PC-9 (cell line): ENCODE data around the gene CAMTA1. TPM values are rescaled to one million over a fixed set of nuclear protein-coding genes. Genes with fewer than 3 reads are reported as not detected.

ENCODE experiments used
- BruUV-seq: library from RNA; stranded (reverse); fragments of 400-500 nt; replicated peaks from 2 replicates; lab custom pipeline; 2021; lab: Mats Ljungman, UMichigan
- CTCF ChIA-PET: fragments of 300-600 bp; sonication (Branson Sonifier 250); formaldehyde crosslinking; loops from one replicate; lab custom pipeline; 2022; ENCODE audit warnings: antibody characterized with exemption; lab: Charles Lee
- POLR2A ChIA-PET: fragments of 300-600 bp; sonication (Branson Sonifier 250); formaldehyde crosslinking; loops from one replicate; lab custom pipeline; 2022; ENCODE audit warnings: antibody characterized with exemption; ENCODE audit not compliant: unreplicated experiment; lab: Charles Lee
- DNase-seq, 2 experiments: peaks; one replicate each; pipeline versions ENCODE4 v3.0.0 to v3.0.0-alpha.2; 2015 to 2022; ENCODE audit warnings: mixed read lengths in 1 of 2
- H2AFZ ChIP-seq: fragments of 200-600 bp; sonication (generic); 2 replicates; pipeline ENCODE4 v1.8.1; 2017; ENCODE audit warnings: antibody characterized with exemption
- H3F3A ChIP-seq: fragments of 200-600 bp; sonication (generic); 2 replicates; pipeline ENCODE4 v1.8.1; 2017; ENCODE audit warnings: antibody characterized with exemption, mild to moderate bottlenecking, low read depth; ENCODE audit not compliant: insufficient read depth
- H3K27ac ChIP-seq: fragments of 200-600 bp; sonication (generic); 2 replicates; pipeline ENCODE4 v1.6.1; 2016; ENCODE audit warnings: mixed run types
- H3K27me3 ChIP-seq: fragments of 200-600 bp; sonication (generic); 2 replicates; pipeline ENCODE4 v1.6.1; 2016; ENCODE audit warnings: low read depth, mixed run types; ENCODE audit not compliant: insufficient read depth
- H3K36me3 ChIP-seq: fragments of 200-600 bp; sonication (generic); 2 replicates; pipeline ENCODE4 v1.6.1; 2016; ENCODE audit warnings: low read depth, mixed run types
- H3K4me1 ChIP-seq: fragments of 200-600 bp; sonication (generic); replicated peaks from 2 replicates; pipeline ENCODE4 v1.6.1; 2016; ENCODE audit warnings: mixed run types; ENCODE audit not compliant: insufficient read depth
- H3K4me2 ChIP-seq: fragments of 200-600 bp; sonication (generic); 2 replicates; pipeline ENCODE4 v1.6.1; 2017; ENCODE audit warnings: mixed run types
- H3K4me3 ChIP-seq: fragments of 200-600 bp; sonication (generic); 2 replicates; pipeline ENCODE4 v1.6.1; 2016; ENCODE audit warnings: mixed run types
- H3K79me2 ChIP-seq: fragments of 200-600 bp; sonication (generic); 2 replicates; pipeline ENCODE4 v1.6.1; 2017; ENCODE audit warnings: low read depth, mixed run types
- H3K9me2 ChIP-seq: fragments of 200-600 bp; sonication (generic); 2 replicates; pipeline ENCODE4 v1.8.1; 2017; ENCODE audit warnings: mild to moderate bottlenecking; ENCODE audit not compliant: insufficient read depth
- H3K9me3 ChIP-seq: fragments of 200-600 bp; sonication (generic); 2 replicates; pipeline ENCODE4 v1.8.1; 2016; ENCODE audit warnings: low read depth; ENCODE audit not compliant: insufficient read depth
- H4K20me1 ChIP-seq: fragments of 200-600 bp; sonication (generic); 2 replicates; pipeline ENCODE4 v1.8.1; 2017; ENCODE audit not compliant: insufficient read depth
- EZH2 ChIP-seq: fragments of 200-600 bp; sonication (generic); IDR thresholded peaks from 2 replicates; pipeline ENCODE4 v1.8.0; 2017; ENCODE audit warnings: antibody characterized with exemption, low read depth
- intact Hi-C: fragments of 100-400 bp; cut with micrococcal nuclease; formaldehyde crosslinking; loops from one replicate; pipeline ENCODE4 v1.10.0; 2022; ENCODE audit not compliant: unreplicated experiment
- total RNA-seq: library from RNA; stranded (reverse); gene quantifications from 2 replicates; pipeline ENCODE4 v1.2.3, GENCODE V29; 2021
- TF ChIP-seq, protein P1 (sequence below): fragments of 200-600 bp; sonication (generic); conservative IDR thresholded peaks from 2 replicates; pipeline ENCODE4 v1.6.1; 2017; ENCODE audit warnings: mixed run types, antibody characterized with exemption, mild to moderate bottlenecking, moderate library complexity

Gene CAMTA1
- total RNA-seq, 1 experiment from 2014 or later: 72.3 TPM

DNA sequence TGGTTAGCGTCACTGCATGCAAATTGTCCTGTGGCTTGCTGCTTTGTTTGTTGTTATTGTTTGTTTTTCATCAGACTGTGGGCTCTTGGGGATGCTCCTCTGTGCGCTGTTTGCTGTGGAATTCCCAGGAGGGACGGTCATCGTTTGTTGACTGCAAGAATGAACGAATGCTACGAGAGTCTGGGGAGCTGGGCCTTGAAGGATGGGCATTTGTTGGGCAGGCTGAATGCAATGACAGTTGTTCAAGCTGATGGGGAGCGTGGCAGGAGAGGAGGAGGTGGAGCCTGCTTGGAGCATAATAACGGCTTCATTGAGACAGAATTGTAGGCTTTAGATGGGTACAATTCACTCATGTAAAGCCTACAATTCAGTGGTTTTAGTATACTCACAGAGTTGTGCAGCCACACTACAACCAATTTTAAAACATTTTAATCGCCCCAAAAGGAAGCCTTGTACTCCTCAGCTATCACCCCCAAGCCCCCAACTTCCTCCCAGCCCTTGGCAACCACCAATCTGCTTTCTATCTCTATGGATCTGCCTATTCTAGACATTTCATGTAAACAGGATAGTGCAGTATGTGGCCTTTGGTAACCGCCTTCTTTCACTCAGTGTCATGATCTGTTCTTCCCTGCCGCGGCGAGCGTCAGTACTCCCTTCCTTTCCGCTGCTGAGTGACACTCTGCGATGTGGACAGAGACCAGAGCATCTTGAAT is 190.2 kb downstream of the CAMTA1 start:
- no peaks in the 10 kb centered on the region for H3K9me3 ChIP-seq
- H3F3A ChIP-seq: no peaks in the 10 kb centered on the region
- TF ChIP-seq EZH2: no peak
- TF ChIP-seq, protein P1, sequence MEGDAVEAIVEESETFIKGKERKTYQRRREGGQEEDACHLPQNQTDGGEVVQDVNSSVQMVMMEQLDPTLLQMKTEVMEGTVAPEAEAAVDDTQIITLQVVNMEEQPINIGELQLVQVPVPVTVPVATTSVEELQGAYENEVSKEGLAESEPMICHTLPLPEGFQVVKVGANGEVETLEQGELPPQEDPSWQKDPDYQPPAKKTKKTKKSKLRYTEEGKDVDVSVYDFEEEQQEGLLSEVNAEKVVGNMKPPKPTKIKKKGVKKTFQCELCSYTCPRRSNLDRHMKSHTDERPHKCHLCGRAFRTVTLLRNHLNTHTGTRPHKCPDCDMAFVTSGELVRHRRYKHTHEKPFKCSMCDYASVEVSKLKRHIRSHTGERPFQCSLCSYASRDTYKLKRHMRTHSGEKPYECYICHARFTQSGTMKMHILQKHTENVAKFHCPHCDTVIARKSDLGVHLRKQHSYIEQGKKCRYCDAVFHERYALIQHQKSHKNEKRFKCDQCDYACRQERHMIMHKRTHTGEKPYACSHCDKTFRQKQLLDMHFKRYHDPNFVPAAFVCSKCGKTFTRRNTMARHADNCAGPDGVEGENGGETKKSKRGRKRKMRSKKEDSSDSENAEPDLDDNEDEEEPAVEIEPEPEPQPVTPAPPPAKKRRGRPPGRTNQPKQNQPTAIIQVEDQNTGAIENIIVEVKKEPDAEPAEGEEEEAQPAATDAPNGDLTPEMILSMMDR: no peak
- H3K9me2 ChIP-seq: no peaks in the 10 kb centered on the region
- intact Hi-C loops: no loop called here
- no peaks in the 10 kb centered on the region for H3K4me1 ChIP-seq
- no peaks in the 10 kb centered on the region for H3K36me3 ChIP-seq
- CTCF ChIA-PET: no interaction called here
- no TSS peak for BruUV-seq
- no peak for DNase-seq
- no peaks in the 10 kb centered on the region for H3K79me2 ChIP-seq
- no peak overlapping the region for H3K4me3 ChIP-seq
- H2AFZ ChIP-seq: no peak overlapping the region
- H4K20me1 ChIP-seq: no peaks in the 10 kb centered on the region
- no peak overlapping the region for H3K4me2 ChIP-seq
- peaks cover 88% of the 10 kb centered on the region for H3K27me3 ChIP-seq
- POLR2A ChIA-PET: no interaction called here
- no peak overlapping the region for H3K27ac ChIP-seq

DNA sequence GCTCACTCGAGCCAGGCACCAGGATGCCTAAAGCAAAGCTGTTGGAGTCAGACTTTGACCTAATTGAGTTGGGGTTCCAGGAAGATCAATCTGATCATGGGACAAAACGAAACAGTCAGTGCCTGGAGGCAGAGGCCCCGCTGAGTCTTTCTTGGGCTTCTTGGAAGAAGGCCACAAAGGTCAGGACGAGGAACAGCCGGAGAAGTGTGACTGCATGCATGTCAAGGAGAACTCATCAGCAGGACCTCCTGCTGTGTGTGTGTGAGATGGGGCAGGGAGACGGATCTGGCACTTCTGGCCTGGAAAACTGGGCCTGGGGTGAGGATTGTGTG is 190.8 kb downstream of the CAMTA1 start:
- ChIA-PET CTCF (no interaction called here), POLR2A (no interaction called here)
- Histone ChIP-seq H3K79me2 (no peaks in the 10 kb centered on the region), H3K4me3 (no peak overlapping the region), H3K4me1 (no peaks in the 10 kb centered on the region), H3K27me3 (peaks cover 91% of the 10 kb centered on the region), H2AFZ (no peak overlapping the region), H4K20me1 (no peaks in the 10 kb centered on the region), H3K9me3 (no peaks in the 10 kb centered on the region), H3K4me2 (no peak overlapping the region), H3K36me3 (no peaks in the 10 kb centered on the region), H3K9me2 (no peaks in the 10 kb centered on the region), H3K27ac (no peak overlapping the region), H3F3A (no peaks in the 10 kb centered on the region)
- DNase-seq: no peak
- BruUV-seq: no TSS peak
- no peak for TF ChIP-seq EZH2
- TF ChIP-seq, protein P1: no peak
- intact Hi-C loops: no loop called here

GRCh38 chr1:6979003-6979613 is 193.9 kb downstream of the CAMTA1 start:
- Histone ChIP-seq H3K36me3 (no peaks in the 10 kb centered on the region), H3K4me3 (no peak overlapping the region), H2AFZ (no peak overlapping the region), H3K9me3 (no peaks in the 10 kb centered on the region), H3K27ac (no peak overlapping the region), H3K79me2 (no peaks in the 10 kb centered on the region), H3K4me1 (no peaks in the 10 kb centered on the region), H3F3A (no peaks in the 10 kb centered on the region), H3K9me2 (no peaks in the 10 kb centered on the region), H4K20me1 (no peaks in the 10 kb centered on the region), H3K4me2 (no peak overlapping the region), H3K27me3 (peaks cover 64% of the 10 kb centered on the region)
- POLR2A ChIA-PET: no interaction called here
- intact Hi-C loops: no loop called here
- TF ChIP-seq EZH2: no peak
- TF ChIP-seq, protein P1: no peak
- DNase-seq: no peak
- CTCF ChIA-PET: no interaction called here
- BruUV-seq: no TSS peak
